ENCODE measurements around the gene ZNF638. TPM values are rescaled to one million over a fixed set of nuclear protein-coding genes. Genes with fewer than 3 reads are reported as not detected.

The ZNF638 gene
- total and polyA plus RNA-seq, 2 of the 4 experiments (the other 2 are of a cell fraction), result 46.4 to 129 TPM

GRCh38 chr2:71393216-71393615 is 61.6 kb downstream of the ZNF638 start:
- ChIA-PET POLR2A (ENCODE audit: unreplicated experiment) (no interaction called here), CTCF (no interaction called here)
- H2BK20ac ChIP-seq (ENCODE audit: low read depth, low read length), result no peak overlapping the region
- H3K27me3 ChIP-seq (ENCODE audit: control insufficient read depth, insufficient read depth, low read length), result no peaks in the 10 kb centered on the region
- no peak overlapping the region for H3K9ac ChIP-seq (ENCODE audit: low read depth, low read length)
- H4K91ac ChIP-seq (ENCODE audit: insufficient read depth, low read depth, low read length), result no peak overlapping the region
- H4K20me1 ChIP-seq (ENCODE audit: insufficient read depth, low read length), result no peaks in the 10 kb centered on the region
- H2AFZ ChIP-seq (replicated peaks; ENCODE audit: low read length, poor library complexity), result no peak overlapping the region
- no peak overlapping the region for H2BK15ac ChIP-seq (ENCODE audit: low read depth, low read length)
- H3K4ac ChIP-seq (ENCODE audit: low read depth, low read length), result no peak overlapping the region
- no peak overlapping the region for H3K14ac ChIP-seq (replicated peaks; ENCODE audit: low read depth, low read length)
- H3K27ac ChIP-seq (ENCODE audit: insufficient read depth, low read length), result no peak overlapping the region
- 100% methylated on average over 3 of the region's 8 CpGs; no CpG with 5 or more reads in 1 of the 2 experiments for WGBS, 2 experiments (ENCODE audit: extremely low coverage in 2 of 2, insufficient read length in 1 of 2)
- H3K79me1 ChIP-seq (ENCODE audit: low read depth in 1 of 2, low read length in 2 of 2), result peaks cover 2 to 5% of the 10 kb centered on the region in 2 experiments; a peak in 1 of 4 replicates
- in situ Hi-C loops (cut with MboI; ENCODE audit: low sequenced_read_pairs), result no loop called here
- intact Hi-C loops (cut with micrococcal nuclease), result no loop called here
- H2AK9ac ChIP-seq (replicated peaks; ENCODE audit: low read depth, low read length, poor library complexity), result no peak overlapping the region
- H4K8ac ChIP-seq (ENCODE audit: low read depth in 2 of 2, low read length in 2 of 2), result no peak overlapping the region
- no peak overlapping the region for H2AK5ac ChIP-seq (ENCODE audit: low read depth, low read length)
- H3K23ac ChIP-seq (ENCODE audit: low read depth, low read length), result no peak overlapping the region
- H3K36me3 ChIP-seq (ENCODE audit: control insufficient read depth, insufficient read depth, low read length), result peaks cover 46% of the 10 kb centered on the region
- H2BK120ac ChIP-seq (ENCODE audit: low read depth, low read length), result no peak overlapping the region
- ATAC-seq (ENCODE audit: low read depth) (no peak), DNase-seq (no peak)
- no peak for TF ChIP-seq CEBPB (IDR thresholded peaks at IDR 0.05; ENCODE audit: low read depth, low read length)
- TF ChIP-seq MXI1 (IDR thresholded peaks at IDR 0.05; ENCODE audit: borderline replicate concordance, low read depth, low read length), result no peak
- no peak for TF ChIP-seq USF2 (IDR thresholded peaks at IDR 0.05; ENCODE audit: low read depth, low read length)
- TF ChIP-seq POLR2A (IDR thresholded peaks at IDR 0.05; ENCODE audit: low read depth, low read length), result no peak
- TF ChIP-seq CHD1 (IDR thresholded peaks at IDR 0.05; ENCODE audit: low read depth, low read length), result no peak
- no peak for TF ChIP-seq NFE2L2 (IDR thresholded peaks at IDR 0.05; ENCODE audit: low read depth, low read length)
- H3K4me2 ChIP-seq (ENCODE audit: low read depth, low read length), result no peak overlapping the region
- no peak overlapping the region for H4K5ac ChIP-seq (ENCODE audit: low read depth, low read length)
- no peaks in the 10 kb centered on the region for H3K9me3 ChIP-seq (ENCODE audit: control insufficient read depth, insufficient read depth, low read length)
- no peak overlapping the region for H3K4me3 ChIP-seq (ENCODE audit: insufficient read depth, low read depth, low read length)
- H3K56ac ChIP-seq (ENCODE audit: extremely low read depth, insufficient read depth, low read length), result no peak overlapping the region
- no peak overlapping the region for H3K18ac ChIP-seq (ENCODE audit: low read depth, low read length)
- peaks cover 6% of the 10 kb centered on the region for H3K9me1 ChIP-seq (ENCODE audit: insufficient read depth, low read length)
- H2BK5ac ChIP-seq (ENCODE audit: low read depth, low read length, poor library complexity, severe bottlenecking), result no peak overlapping the region
- H3K4me1 ChIP-seq (ENCODE audit: control insufficient read depth, insufficient read depth, low read length), result no peaks in the 10 kb centered on the region
- dilution Hi-C loops (cut with HindIII; ENCODE audit: low sequenced_read_pairs, unreplicated experiment), result no loop called here
- no TSS peak for BruUV-seq (replicated peaks)

Data from IMR-90 (cell line).